ENCODE results near the gene AKAP13. TPM values are rescaled to one million over a fixed set of nuclear protein-coding genes. Genes with fewer than 3 reads are reported as not detected.

The AKAP13 gene
- total and polyA plus RNA-seq, 2 of the 8 experiments (the other 6 are each of a cell fraction or from before 2014, with no cell fraction given): 14.0 to 46.2 TPM

DNA sequence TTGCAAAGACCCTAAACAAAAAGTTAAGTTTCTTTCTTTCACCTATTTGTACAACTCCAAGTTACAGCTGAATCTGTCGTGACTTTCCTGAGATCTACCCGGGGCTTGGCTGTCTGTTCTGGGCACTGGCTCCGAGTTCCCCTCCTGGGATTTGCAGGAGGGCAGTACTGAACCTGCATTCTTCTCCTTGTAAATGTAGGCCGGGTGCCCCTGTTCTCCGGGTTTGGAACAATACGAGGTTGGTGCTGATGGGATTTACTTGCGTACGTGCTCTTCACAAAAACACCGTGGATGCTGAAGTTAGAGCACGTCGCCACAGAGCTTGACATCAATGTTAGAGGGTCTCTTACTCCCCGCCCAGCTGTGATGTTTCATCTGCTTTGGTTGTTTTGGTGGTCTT lies 366.2 kb downstream of the AKAP13 start (continued):
- TF ChIP-seq HDAC6 (IDR thresholded peaks at IDR 0.05; ENCODE audit: low read depth, low read length): no peak
- TF ChIP-seq TAF7 (optimal IDR thresholded peaks at IDR 0.05; ENCODE audit: borderline replicate concordance, low read depth, low read length): no peak
- TF ChIP-seq SIN3A (conservative IDR thresholded peaks at IDR 0.05 in 1 of 2, IDR thresholded peaks at IDR 0.05 in 1 of 2; ENCODE audit: low read depth in 1 of 2, low read length in 2 of 2): no peak

All from H1 (cell line).